GM21528 (cell line): ENCODE results near the gene F13A1.

Experiments used
- ATAC-seq: cut with Tn5 transposase; IDR thresholded peaks from one replicate; pipeline ENCODE4 v1.9.1; 2021; ENCODE audit warnings: mild to moderate bottlenecking, moderate library complexity; ENCODE audit not compliant: unreplicated experiment, low FRiP score

F13A1 gene

GRCh38 chr6:6201200-6201599, 119.3 kb downstream of the F13A1 start:
- ATAC-seq, result no peak

- ATAC-seq, result no peak
These were observed 120.8 kb downstream of the F13A1 start for GRCh38 chr6:6199678-6200077.

- no peak for ATAC-seq
These were observed 123.7 kb downstream of the F13A1 start for GRCh38 chr6:6196762-6197161.

- no peak for ATAC-seq
These were observed 125.4 kb downstream of the F13A1 start for GRCh38 chr6:6195080-6195479.

- no peak for ATAC-seq
These were observed 127.2 kb downstream of the F13A1 start for GRCh38 chr6:6193221-6193745.

- no peak for ATAC-seq
These were observed 128.6 kb downstream of the F13A1 start for GRCh38 chr6:6191909-6192308.

- ATAC-seq, result no peak
These were observed 129.0 kb downstream of the F13A1 start for GRCh38 chr6:6191476-6191875.

GRCh38 chr6:6180684-6181083, 139.8 kb downstream of the F13A1 start:
- no peak for ATAC-seq

GRCh38 chr6:6179858-6180623, 140.4 kb downstream of the F13A1 start:
- ATAC-seq, result no peak

GRCh38 chr6:6178795-6179194, 141.7 kb downstream of the F13A1 start:
- ATAC-seq, result no peak

- no peak for ATAC-seq
These were observed 142.7 kb downstream of the F13A1 start for GRCh38 chr6:6177754-6178153.

GRCh38 chr6:6176586-6177228, 143.8 kb downstream of the F13A1 start:
- no peak for ATAC-seq

GRCh38 chr6:6176127-6176526, 144.3 kb downstream of the F13A1 start:
- no peak for ATAC-seq

GRCh38 chr6:6169141-6169540, 151.3 kb downstream of the F13A1 start:
- no peak for ATAC-seq

- no peak for ATAC-seq
These were observed 154.4 kb downstream of the F13A1 start for GRCh38 chr6:6166064-6166463.

- ATAC-seq, result no peak
These were observed 156.1 kb downstream of the F13A1 start for GRCh38 chr6:6164367-6164766.

GRCh38 chr6:6154335-6154734, 166.1 kb downstream of the F13A1 start:
- ATAC-seq, result no peak

GRCh38 chr6:6152060-6152459, 168.4 kb downstream of the F13A1 start:
- ATAC-seq, result no peak

GRCh38 chr6:6148192-6148815, 172.2 kb downstream of the F13A1 start:
- no peak for ATAC-seq

- ATAC-seq, result no peak
These were observed 188.9 kb downstream of the F13A1 start for GRCh38 chr6:6131492-6132109.

- no peak for ATAC-seq
These were observed 195.0 kb downstream of the F13A1 start for GRCh38 chr6:6125495-6125894.
